ENCODE data around the gene KCNMB1.
"Not testable (repeated sequence)": the region's sequence is repeated elsewhere in the genome, so short reads cannot be mapped to it uniquely, and the experiment has no call there.

The KCNMB1 gene

DNA sequence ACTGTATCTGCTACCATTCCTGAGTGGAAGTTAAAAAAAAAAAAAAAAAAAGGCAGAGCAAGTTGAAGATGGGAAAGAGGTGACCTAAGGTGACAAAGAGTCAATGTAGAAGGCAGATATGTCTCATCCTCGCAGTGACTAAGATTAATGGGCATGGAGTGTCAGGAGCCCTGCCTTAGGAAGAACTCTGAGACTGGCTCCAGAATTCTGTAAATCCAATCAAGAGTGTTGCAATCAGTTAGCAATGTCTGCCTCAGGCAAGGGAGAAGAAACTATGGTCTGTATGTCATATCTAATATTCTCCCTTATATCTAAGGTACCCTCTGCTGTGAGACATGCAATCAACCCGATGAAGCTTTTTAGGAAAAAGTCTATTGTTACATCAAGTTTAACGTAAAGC, 24.7 kb upstream of the KCNMB1 start:
- no peak for DNase-seq

DNA sequence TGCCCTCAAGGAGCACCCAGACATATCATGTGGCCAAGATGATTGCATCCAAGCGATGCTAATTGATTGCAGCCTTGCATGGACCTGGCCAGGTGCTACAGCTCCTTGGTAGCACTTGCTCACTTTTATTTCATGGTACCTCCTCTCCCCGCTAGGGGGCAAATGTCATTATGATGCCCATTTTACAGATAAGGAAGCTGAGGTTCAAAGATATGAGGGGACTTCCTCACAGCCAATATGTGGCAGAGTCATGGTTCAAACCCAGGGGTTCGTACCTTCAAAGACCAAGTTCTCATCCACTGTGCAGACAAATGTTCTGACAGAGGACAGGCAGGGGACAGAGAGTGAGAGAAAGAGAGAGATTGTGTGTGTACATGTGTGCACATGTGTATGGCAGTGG, 21.9 kb upstream of the KCNMB1 start:
- DNase-seq = no peak

DNA sequence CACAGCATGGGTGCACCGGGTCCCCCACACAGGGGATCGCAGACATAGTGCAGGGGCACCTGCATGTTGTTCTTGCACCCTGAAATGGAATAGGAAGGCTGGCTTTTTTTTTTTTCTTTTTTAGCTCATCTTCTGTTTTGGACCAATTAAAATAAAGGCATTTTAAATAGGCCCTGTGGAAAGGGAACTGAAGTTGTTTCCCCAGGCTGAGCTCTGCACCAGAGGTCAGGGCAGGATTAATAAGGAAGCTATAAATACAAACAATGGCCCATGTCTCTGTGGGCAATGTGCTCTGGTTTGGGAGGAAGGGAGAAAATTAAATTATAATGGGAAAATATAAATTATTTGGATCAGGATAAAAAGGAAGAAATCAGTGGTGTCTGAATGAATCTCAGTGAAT, 21.2 kb upstream of the KCNMB1 start:
- DNase-seq = no peak

DNA sequence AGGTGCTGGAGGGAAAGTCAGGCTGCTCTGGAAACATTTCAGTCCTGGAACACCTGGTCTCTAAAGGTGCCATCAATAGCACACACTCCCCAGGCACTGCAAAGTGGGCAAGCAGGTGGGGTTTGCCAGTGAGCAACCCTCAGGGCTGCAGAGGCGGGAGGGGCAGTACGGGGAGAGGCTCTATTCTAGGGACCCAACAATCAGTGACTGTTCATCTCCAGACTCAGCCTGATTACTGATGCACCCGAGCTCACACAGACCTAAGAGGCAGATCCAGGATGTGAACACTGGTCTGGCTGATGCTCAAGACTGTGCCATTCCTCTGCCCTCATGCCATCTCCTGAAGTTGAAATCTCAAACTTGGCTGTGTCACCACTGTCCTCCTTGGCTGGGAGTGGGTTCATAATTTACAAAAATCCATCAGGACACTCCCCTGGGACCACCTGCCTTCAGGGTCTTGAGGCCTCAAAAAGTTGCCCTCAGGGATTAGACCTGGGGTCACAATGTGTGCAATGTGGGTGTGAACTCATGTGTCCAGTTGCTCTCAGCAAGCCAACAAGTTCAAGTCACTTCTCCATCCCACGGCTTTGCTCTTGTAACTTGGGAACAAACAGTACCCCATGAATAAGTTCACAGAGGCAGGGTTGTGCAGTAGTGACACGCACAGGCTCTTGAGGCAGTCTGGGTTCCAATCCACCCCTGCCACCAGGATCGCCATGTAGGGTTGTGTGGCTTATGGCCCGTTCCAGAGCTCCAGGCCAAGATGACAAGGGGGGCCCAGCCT, 19.9 kb upstream of the KCNMB1 start:
- no peak for DNase-seq

DNA sequence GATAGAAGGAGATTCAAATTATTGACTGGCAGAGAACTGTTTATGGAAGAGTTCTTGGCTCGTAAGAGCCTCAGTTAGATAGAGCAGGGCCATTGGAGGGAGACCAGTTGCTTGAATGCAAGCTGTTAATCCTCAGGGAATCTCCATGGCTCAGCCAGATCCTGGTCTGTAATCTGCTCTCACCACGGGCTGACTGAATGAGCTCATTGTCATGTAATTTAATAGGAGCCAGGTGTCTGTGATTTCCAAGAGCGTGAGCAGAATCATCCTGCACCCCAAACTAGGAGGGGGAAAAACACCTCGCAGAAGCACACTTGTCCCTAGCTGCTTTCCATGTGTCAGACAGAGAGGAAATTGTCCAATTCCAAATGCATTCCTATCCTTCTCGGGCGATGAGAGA, 19.1 kb upstream of the KCNMB1 start:
- peak in 1 of 3 experiments; percentile 6 for DNase-seq

DNA sequence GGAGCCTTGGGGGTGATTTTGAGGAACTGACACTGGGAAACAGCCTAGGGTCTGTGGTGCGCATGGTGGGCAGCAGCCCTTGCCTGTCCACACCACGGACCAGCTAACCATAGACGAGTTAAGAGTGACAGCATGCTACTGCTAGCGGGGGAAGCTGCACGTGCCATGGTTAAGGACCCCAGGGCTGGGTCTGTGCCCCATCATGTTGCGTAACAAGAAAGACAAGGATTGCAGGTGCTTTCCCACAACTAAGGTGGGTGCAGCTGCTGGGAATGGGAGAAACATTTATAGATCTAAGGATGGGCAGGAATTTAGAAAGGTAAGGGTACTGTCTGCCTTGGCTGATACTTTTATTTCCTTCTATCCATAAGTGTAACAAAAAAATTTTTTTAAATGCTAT, 17.9 kb upstream of the KCNMB1 start:
- no peak for DNase-seq

DNA sequence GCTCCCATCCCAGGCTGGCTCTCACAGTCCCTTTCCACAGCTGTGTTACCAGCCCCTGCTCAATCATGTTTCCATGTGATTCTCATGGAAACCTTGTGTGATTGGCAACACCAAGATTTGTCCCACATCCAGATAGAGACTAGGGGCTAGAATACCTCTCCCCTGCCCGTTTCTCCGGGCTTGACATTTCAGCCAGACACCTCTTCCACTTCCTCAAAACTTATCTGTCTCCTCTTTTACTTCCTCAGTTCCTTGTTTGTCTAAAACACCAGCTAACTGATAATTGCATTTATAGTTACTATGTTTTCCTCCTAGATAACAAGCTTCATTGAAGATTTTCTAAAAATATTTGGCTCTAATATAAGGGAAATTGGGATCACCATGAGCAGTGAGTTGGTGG, 16.6 kb upstream of the KCNMB1 start:
- DNase-seq = no peak

DNA sequence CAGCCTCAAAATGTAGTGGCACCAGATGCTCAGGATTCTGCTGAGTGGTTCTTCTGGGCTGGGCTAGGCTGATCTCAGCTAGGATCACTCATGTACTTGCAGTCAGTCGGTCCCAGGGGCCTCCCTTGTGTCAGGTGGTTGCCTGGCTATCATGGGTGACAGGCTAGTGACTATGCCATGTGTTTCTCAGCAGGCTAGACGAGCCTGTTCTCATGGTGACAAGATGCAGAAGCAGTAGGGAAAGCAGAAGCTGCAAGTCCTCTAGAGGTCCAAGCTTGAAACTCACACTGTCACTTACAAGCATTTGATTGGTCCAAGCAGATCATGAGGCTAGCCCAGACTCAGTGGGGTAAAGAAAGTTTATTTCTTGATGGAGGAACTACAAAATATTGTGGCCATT, 15.2 kb upstream of the KCNMB1 start:
- no peak for DNase-seq

DNA sequence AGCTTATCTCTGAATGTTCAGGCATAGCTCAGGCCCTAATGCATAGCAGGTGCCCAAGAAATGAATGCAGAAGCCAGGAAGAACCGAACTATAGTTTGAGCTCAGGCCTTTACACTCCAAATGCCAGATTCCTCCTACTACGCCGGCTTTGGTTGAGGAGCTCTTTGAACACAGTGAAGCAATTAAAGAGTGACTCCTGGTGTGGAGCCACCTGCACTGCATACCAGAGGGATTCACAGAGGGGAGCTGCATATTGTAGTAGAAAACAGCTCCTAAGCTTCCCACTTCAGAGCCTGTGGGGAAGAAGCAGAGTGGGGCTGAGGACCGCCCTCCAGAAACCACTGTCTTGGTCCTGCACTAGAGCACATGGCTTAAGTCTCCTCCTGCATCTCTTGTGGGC, 14.5 kb upstream of the KCNMB1 start:
- DNase-seq = no peak

DNA sequence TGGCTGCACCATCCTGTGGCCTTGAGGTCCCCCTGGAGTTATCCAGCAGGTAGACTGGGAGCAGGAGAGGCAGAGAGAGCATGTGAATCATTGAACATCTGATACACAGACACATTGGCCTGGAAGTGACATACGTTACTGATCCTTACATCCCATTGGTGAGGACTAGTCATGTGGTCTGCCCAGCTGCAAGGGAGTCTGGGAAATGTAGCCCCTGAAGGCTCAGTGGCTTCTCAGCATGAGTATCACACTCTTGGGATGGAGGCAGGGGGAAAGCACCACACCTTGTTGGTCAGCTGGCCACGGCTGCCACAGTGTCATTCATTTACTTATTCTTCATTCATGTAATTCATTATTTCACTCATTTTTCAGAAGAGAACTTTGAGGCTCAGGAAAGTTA, 13.3 kb upstream of the KCNMB1 start:
- no peak for DNase-seq

DNA sequence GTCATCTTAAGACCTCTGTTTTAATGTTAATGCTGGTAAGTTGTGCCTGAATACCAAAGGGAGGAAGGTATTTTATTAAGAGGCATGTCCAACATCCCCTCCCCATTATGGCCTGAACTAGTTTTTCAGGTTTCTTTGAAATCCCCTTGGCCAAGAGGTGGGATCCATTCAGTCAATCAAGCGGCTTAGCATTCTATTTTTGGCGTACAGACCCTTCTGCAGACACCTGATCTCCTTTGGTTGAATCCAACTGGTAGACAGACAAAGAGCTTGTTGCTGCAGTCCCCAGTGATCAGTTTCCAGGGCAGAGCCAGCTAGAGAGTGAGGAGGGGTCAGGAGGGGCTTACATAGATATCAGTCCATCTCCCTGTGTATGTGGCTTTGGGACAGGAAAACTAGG, 7.9 kb upstream of the KCNMB1 start:
- DNase-seq = no peak

DNA sequence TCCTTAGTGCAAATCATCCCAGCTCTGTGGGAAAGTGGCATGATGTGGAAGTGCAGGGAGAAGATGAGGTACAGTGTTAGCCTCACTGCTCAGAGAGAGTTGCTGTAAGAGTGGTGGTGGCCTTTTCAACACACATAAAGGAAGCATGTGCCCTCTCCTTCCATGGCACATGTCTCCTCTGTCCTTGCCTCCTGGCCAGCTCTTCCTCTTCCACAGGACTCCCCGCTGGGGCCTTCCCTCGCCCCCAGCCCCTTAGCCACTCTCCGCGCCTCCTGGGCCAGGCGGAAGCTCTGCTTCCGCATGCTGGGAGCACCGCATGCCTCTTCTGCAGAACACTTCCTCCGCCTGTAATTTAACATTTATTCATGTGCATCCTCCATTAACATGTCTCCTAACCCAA, 4.8 kb upstream of the KCNMB1 start:
- DNase-seq = peak in 2 of 3 experiments; percentile 4 to 40

DNA sequence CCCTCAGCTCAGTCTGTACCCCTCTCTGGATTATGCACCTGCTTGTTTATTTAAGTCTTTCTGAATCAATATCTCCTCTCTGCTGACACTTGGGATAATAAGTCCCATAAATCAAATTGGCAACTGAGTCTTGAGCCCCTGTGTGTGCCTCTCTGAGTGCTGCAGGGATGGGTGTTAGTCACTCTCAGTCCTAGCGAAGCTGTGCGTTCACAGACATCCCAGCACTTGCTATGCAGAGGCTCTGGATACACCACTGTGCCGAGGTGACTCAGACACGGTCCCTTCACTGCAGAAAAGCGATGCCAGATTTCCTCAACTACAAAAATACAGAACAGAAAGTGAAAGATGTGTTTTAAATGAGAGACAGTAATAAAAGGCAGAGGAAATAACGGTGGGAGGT, 4.1 kb upstream of the KCNMB1 start:
- peak in 1 of 3 experiments; percentile 54 for DNase-seq

DNA sequence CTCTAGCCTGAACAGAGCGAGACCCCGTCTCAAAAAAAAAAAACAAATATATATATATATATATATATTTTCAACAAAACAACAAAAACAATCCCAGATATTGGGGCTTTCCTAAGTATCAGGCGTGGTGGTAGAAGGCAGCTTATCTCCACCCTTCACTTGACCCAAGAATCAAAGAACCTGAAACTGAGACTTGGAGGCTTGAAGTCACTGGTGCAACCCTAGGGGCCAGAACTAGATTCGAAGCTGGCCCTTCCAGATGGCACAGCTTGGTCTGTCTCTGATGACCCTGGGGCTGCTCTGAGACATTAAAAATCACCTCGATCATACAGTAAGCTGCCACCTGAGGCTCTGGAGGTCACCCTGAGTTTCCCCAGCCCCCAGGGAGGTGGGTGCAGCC, 1.3 kb upstream of the KCNMB1 start:
- DNase-seq = no peak

DNA sequence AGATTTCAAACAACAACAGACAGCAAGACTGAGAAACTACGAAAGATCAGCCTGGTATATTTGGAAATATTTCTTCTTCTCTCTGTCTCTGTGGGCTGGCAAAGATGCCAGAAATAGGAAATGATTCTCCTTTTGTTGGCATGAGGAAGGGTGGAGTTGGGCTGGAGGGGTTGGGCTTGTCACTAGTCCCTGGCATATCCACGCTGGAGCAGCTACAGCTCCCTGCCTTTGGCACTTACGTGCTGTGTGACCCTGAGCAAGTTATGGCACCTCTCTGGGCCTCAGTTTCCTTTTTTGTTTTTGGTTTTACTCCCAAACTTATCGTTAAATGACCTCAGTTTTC, 354 bp upstream of the KCNMB1 start:
- DNase-seq = no peak

DNA sequence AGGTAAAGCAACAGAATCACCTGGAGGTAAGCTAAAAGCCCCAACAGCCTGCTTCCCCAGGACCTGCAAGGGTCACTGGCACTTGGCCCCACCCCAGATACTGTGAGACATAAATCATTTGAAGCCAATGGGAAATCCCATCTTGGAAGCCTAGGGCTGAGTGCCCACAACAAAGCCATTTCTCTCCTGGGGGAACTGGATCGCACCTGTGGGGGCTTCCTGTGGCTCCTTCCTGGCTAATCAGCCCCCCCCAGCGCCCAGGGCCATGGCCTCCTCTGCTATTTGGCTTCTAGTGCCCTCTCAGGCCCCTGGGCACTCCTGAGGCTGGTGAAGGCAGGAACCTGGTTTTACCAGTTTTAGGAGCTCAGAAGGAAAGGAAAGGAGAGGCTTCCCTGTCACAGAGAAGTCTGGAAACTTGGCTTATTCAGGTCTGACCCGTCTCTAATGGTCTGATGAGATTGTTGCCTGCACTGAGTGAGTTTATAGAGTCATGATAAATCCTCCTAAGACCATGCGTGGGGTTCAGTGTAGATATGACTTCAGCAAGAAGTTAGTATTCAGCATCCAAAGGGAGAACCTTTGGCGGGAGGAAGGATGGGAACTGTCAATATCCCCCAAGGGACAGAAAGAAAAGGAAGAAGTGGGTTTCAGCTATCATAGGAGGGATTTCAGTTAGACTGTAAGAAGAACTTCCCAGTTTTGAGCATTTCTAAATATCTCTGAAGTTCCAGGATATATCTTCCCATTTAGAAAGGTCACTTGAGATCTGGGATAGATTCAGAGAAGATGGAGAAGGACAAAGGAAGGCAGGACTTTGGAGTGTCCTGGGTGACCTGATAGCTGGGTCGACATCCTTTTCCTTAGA, 1.2 kb downstream of the KCNMB1 start:
- DNase-seq = no peak

DNA sequence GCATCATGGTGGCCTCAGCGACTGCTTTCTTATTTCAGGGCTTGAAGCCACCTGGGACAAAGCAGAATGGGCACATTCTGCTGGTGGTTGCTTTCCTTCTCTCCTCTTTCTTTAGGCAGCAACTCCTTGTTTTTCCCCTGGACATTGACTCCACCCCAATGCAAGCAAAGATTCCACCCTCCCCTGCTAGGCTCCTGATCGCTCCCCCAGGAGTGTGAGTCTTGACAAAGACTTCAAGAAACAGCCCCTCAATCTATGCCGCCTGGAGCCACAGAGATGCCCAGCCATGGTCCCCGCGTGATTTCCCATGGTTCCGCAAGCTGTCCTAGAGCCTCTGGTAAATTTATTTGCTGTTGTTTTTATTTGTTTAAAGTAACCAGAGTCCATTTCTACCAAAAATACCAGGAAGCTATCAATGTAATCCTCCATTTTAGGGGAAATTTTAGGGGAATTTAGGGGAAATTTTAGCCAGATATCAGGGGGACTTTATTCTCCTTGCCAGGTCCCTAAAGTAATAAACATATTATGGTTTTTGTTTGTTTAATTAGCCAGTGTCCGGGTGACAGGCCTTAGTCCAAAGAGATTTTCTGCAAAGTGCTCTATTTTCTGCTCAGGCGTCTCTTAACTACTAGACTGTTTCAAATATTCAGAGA, 2.3 kb downstream of the KCNMB1 start:
- no peak for DNase-seq

DNA sequence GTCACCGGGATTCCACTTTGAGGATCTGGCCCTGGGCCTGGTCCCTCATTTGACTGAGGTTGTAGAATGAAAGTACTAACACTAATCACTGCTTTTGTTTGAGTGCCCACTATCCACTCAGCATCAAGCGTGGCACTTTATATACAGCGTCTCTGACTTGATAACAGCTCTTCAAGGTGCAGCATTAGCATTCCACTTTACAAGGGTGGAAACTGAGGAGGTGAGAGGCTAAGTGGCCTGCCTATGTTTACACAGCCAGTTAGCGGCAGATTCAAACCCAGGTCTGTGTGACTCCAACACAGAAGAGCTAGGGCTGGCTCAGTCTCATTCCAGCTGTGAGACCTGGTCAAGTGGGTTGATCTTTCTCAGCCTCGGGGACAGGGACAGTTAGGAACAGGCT, 5.9 kb downstream of the KCNMB1 start:
- no peak for DNase-seq

DNA sequence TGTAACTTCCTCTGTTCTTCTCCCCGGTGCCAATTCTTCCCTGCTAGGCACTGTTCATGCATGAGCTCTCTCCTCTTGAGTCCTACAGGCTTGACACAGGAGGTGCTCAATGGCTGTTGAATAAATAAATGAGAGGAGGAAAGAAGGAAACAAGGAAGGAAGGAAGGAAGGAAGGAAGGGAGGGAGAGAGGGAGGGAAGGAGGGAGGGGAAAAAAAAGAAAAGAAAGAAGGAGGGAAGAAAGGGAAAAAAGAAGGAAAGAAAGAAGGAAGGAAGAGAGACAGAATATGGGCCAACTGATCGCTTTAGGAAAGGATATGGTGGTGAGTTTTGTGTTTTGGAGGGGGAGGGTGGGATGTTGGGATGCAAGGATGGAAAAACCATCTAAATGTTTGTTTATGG, 6.4 kb downstream of the KCNMB1 start:
- DNase-seq = no peak

DNA sequence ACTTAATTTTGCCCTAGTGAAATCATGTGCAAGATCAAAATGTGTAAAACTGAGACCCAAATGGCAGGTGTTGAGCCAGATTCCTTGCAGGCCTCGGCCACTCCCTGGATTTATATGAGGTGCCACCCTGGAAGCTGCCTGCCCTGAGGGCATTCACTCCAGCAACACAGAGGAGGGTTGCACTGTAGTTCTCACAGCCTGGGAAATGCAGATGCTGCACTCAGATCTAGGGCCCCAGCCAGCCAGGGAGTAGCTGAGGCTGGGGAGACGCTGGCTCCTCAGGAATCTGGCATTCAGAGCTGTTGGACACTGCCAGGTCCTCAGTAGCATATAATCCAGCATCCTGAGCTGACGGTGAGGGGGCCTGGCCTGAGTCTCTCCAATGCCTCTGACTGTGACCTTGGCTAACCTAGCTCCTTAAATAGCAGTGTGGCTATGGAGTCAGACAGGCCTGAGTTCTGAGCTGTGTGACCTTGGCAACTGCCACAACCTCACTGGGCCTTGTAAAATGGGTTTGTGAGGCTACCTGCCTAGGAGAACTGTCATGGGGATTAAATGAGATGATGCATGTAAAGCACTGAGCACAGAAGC, 8.7 kb downstream of the KCNMB1 start:
- no peak for DNase-seq

DNA sequence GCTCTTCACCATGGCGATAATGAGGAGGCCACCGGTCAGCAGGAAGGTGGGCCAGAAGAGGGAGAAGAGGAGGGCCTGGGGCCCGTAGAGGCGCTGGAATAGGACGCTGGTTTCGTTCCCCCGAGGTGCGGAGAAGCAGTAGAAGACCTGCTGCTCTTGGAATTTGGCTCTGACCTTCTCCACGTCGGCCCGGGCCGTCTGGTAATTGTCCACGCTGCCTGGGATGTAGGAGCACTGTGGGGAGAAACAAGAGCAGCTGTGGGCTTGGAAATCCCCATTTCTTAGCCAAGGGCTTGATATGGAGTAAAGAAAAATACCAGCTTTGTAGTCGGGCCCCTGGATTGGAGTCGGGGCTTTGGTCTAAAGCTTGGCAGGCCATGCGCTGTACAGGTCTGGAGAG, 10.4 kb downstream of the KCNMB1 start:
- DNase-seq = no peak

DNA sequence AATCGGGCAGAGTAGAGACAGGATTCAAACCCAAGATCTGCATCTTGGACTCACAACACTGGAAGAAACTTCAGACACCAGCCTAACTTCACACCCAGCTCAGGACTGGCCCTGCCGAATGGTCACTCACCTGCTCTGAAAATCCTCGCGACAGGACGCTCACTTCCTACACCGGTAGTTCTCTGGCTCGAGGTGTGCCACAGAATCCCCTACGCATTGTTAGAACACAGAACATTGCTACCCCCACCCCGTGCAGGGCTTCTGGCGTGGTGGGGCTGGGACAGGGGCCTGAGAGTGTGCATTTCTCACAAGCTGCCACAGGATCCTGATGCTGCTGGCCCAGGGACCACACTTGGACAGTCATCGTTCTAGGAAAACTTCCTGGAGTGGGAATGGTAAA, 12.1 kb downstream of the KCNMB1 start:
- no peak for DNase-seq

DNA sequence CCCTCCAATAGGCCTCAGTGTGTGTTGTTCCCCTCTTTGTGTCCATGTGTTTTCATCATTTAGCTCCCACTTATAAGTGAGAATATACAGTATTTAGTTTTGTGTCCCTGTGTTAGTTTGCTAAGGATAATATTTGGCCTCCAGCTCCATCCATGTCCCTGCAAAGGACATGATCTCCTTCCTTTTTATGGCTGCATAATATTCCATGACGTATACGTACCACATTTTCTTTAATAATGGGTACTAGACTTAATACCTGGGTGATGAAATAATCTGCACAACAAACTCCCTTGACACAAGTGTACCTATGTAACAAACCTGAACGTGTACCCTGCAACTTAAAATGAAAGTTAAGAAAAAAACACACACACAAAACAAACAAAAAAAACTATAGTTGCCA, 12.6 kb downstream of the KCNMB1 start:
- not testable (repeated sequence) for DNase-seq

DNA sequence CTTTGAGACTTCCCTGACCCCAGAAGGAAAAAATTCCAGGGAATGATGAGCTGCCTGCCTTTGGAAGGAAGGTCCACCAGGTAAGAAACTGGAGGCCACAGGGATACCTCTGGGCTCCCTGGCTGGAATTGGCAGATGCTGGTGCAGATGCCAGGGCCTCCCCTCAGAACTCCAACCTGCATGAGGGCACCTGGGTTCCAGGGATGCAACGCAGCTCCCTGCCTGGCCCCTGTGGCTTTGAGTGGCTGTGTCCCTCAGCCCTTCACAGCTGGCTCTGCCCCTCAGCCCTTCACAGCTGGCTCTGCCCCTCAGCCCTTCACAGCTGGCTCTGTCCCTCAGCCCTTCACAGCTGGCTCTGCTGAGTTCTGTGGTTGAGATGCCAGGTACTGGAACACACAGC, 13.9 kb downstream of the KCNMB1 start:
- no peak for DNase-seq
